GM10248 (cell line): ENCODE results near the gene FGD4.

Source experiments
- CTCF ChIA-PET: fragments of 300-600 bp; sonication (Branson Sonifier 250); formaldehyde crosslinking; extraction: SDS; loops from one replicate; lab custom pipeline; 2021; ENCODE audit warnings: antibody characterized with exemption; lab: Yijun Ruan, JAX
- POLR2A ChIA-PET: fragments of 350-650 bp; sonication (Branson Sonifier 250); formaldehyde crosslinking; extraction: SDS; loops from one replicate; lab custom pipeline; 2020; ENCODE audit warnings: antibody characterized with exemption; lab: Yijun Ruan, JAX
- DNase-seq: peaks from one replicate; pipeline ENCODE4 v3.0.0; 2012; ENCODE audit errors: extremely low spot score
- CTCF ChIP-seq: IDR thresholded peaks from 2 replicates; pipeline ENCODE4 v1.5.1; 2012; ENCODE audit warnings: mild to moderate bottlenecking, low read depth; ENCODE audit errors: extremely low read depth, missing control alignments, control extremely low read depth

The FGD4 gene

GRCh38 chr12:32617534-32617933 lies 218.2 kb downstream of the FGD4 start:
- ChIA-PET CTCF (interaction anchor here (1.0 to 1.4 kb wide), 2 partner anchors 29 to 42 kb away, joined by 3 read pairs; no protein-coding TSS in a partner anchor), POLR2A (no interaction called here)
- TF ChIP-seq CTCF: no peak

GRCh38 chr12:32618115-32618514 lies 218.8 kb downstream of the FGD4 start:
- ChIA-PET CTCF (interaction anchor here (0.7 to 1.4 kb wide), 3 partner anchors 28 to 162 kb away, joined by 3 read pairs; no protein-coding TSS in a partner anchor), POLR2A (no interaction called here)
- no peak for TF ChIP-seq CTCF
- no peak for DNase-seq

More at GRCh38 chr12:32617534-32617933, 218.2 kb downstream of the FGD4 start:
- DNase-seq: no peak

- POLR2A ChIA-PET: no interaction called here
- CTCF ChIA-PET: no interaction called here
- no peak for DNase-seq
- no peak for TF ChIP-seq CTCF
Measured at GRCh38 chr12:32627976-32628375, 228.6 kb downstream of the FGD4 start.

- ChIA-PET CTCF (no interaction called here), POLR2A (no interaction called here)
- no peak for TF ChIP-seq CTCF
- no peak for DNase-seq
Measured at GRCh38 chr12:32641287-32641901, 242.0 kb downstream of the FGD4 start.

- DNase-seq: no peak
- ChIA-PET CTCF (no interaction called here), POLR2A (no interaction called here)
- no peak for TF ChIP-seq CTCF
Measured at GRCh38 chr12:32644431-32644830, 245.1 kb downstream of the FGD4 start.

GRCh38 chr12:32647275-32647674 lies 247.9 kb downstream of the FGD4 start:
- TF ChIP-seq CTCF: no peak
- DNase-seq: no peak
- CTCF ChIA-PET: interaction anchor here (1.0 to 1.4 kb wide), 3 partner anchors 9 to 109 kb away, joined by 3 to 5 read pairs (median 3); partner anchors contain the start of gene YARS2
- POLR2A ChIA-PET: no interaction called here
